ENCODE data around the gene CFAP99.

DNA sequence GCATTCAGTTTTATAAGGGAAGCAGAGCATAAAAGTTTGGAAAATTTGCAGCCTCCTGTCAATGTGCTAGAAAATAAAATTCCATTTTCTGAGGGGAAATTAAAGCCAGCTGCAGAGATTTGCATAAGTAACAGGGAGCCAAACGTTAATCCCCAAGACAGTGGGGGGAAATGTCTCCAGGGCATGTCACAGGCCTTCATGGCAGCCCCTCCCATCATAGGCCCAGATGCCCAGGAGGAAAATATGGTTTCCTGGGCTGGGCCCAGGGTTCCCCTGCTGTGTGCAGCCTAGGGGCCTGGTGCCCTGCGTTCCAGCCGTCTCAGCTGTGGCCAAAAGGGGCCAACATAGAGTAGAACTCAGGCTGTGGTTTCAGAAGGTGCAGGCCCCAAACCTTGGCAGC, 59.5 kb downstream of the CFAP99 start:
- no peak for TF ChIP-seq CTCF (conservative IDR thresholded peaks at IDR 0.05; ENCODE audit: low read length)
- TF ChIP-seq EZH2phosphoT487 (IDR thresholded peaks at IDR 0.05; ENCODE audit: borderline replicate concordance) = no peak
